RWPE2 (cell line): Measurements from ENCODE around the gene SIX5.

Source experiments
- ATAC-seq: fragments of 200-7000 bp; cut with Tn5 transposase; 3 replicates; pipeline ENCODE4 v1.9.1; 2021; ENCODE audit warnings: low read depth
- DNase-seq: peaks from one replicate; pipeline ENCODE4 v3.0.0-alpha.2; 2020; ENCODE audit warnings: low spot score
- H3K27ac ChIP-seq: fragments of 450-650 bp; 2 replicates; pipeline ENCODE4 v1.5.1; 2017; ENCODE audit warnings: mild to moderate bottlenecking; ENCODE audit not compliant: poor library complexity, severe bottlenecking
- H3K27me3 ChIP-seq: fragments of 250-450 bp; sonication (Bioruptor Pico); 2 replicates; pipeline ENCODE4 v1.5.1; 2021; ENCODE audit warnings: mild to moderate bottlenecking, moderate library complexity; ENCODE audit not compliant: insufficient read depth, poor library complexity, severe bottlenecking
- H3K36me3 ChIP-seq: fragments of 250-450 bp; sonication (Bioruptor Pico); 2 replicates; pipeline ENCODE4 v1.5.1; 2020; ENCODE audit warnings: low read depth, mild to moderate bottlenecking, moderate library complexity
- H3K4me1 ChIP-seq: fragments of 250-450 bp; sonication (Bioruptor Pico); 2 replicates; pipeline ENCODE4 v1.5.1; 2021; ENCODE audit warnings: mild to moderate bottlenecking, moderate library complexity; ENCODE audit not compliant: insufficient read depth, poor library complexity, severe bottlenecking
- H3K4me3 ChIP-seq: fragments of 250-450 bp; sonication (Bioruptor Pico); 2 replicates; pipeline ENCODE4 v1.5.1; 2021; ENCODE audit warnings: mild to moderate bottlenecking, moderate library complexity; ENCODE audit not compliant: severe bottlenecking
- H3K9me3 ChIP-seq: fragments of 250-450 bp; sonication (Bioruptor Pico); 2 replicates; pipeline ENCODE4 v1.5.1; 2021; ENCODE audit warnings: mild to moderate bottlenecking, moderate library complexity; ENCODE audit not compliant: severe bottlenecking
- CTCF ChIP-seq: fragments of 450-650 bp; IDR thresholded peaks from one replicate; pipeline ENCODE4 v1.5.1; 2017; ENCODE audit warnings: mild to moderate bottlenecking, moderate library complexity; ENCODE audit not compliant: poor library complexity, severe bottlenecking

Gene SIX5

GRCh38 chr19:45742969-45743368 lies 26.1 kb downstream of the SIX5 start:
- H3K27ac ChIP-seq: no peak overlapping the region
- no peak for ATAC-seq
- TF ChIP-seq CTCF: no peak

GRCh38 chr19:45739498-45740439 lies 29.3 kb downstream of the SIX5 start:
- no peak for TF ChIP-seq CTCF
- no peak for ATAC-seq
- Histone ChIP-seq H3K9me3 (no peaks in the 10 kb centered on the region), H3K4me1 (no peaks in the 10 kb centered on the region), H3K27me3 (no peaks in the 10 kb centered on the region), H3K36me3 (no peaks in the 10 kb centered on the region), H3K27ac (no peak overlapping the region), H3K4me3 (no peak overlapping the region)
- no peak for DNase-seq

More at GRCh38 chr19:45742969-45743368, 26.1 kb downstream of the SIX5 start:
- H3K27me3 ChIP-seq: no peaks in the 10 kb centered on the region
- DNase-seq: no peak
- no peaks in the 10 kb centered on the region for H3K36me3 ChIP-seq
- H3K4me1 ChIP-seq: no peaks in the 10 kb centered on the region
- no peaks in the 10 kb centered on the region for H3K9me3 ChIP-seq
- no peak overlapping the region for H3K4me3 ChIP-seq

- H3K27ac ChIP-seq: no peak within 1 kb of the TSS
- no peak for TF ChIP-seq CTCF
- H3K36me3 ChIP-seq: no peaks in the 10 kb centered on the region; the same call in 1 of the 2 replicates
- ATAC-seq: no peak
- no peaks in the 10 kb centered on the region for H3K27me3 ChIP-seq
- H3K4me3 ChIP-seq: no peak within 1 kb of the TSS
- H3K9me3 ChIP-seq: no peaks in the 10 kb centered on the region
- no peaks in the 10 kb centered on the region for H3K4me1 ChIP-seq
- DNase-seq: peak; percentile 72
Measured at GRCh38 chr19:45733160-45733810, 35.8 kb downstream of the SIX5 start, which contains the start of gene MEIOSIN. Gene MEIOSIN (plus strand): TSS chr19:45733439. CDS start chr19:45735377, 1,938 bp downstream.

GRCh38 chr19:45730368-45731288 lies 38.4 kb downstream of the SIX5 start, which contains the start of gene FBXO46:
Gene FBXO46 (minus strand): TSS chr19:45730896. CDS start chr19:45713495, 17,401 bp downstream.
- peak within 1 kb of the TSS; percentile 56 for H3K4me3 ChIP-seq
- H3K9me3 ChIP-seq: no peaks in the 10 kb centered on the region
- ATAC-seq (peak; percentile 99), DNase-seq (peak; percentile 96)
- H3K27ac ChIP-seq: peak within 1 kb of the TSS; percentile 55
- peak; percentile 13 for TF ChIP-seq CTCF
- H3K36me3 ChIP-seq: no peaks in the 10 kb centered on the region; the same call in 1 of the 2 replicates
- no peaks in the 10 kb centered on the region for H3K27me3 ChIP-seq
- H3K4me1 ChIP-seq: no peaks in the 10 kb centered on the region
